ENCODE results near the gene SNX19.

Gene SNX19

GRCh38 chr11:130879836-130880235, 36.4 kb downstream of the SNX19 start:
- no peaks in the 10 kb centered on the region for H3K9me3 ChIP-seq (ENCODE audit: insufficient read depth, low read length)
- TF ChIP-seq YY1 (IDR thresholded peaks at IDR 0.05; ENCODE audit: insufficient read depth, insufficient read length) (no peak), SUZ12 (IDR thresholded peaks at IDR 0.05; ENCODE audit: extremely low read depth, insufficient read depth, insufficient read length) (no peak), ZNF274 (IDR thresholded peaks at IDR 0.05; ENCODE audit: low read depth, low read length) (no peak)
- H3K27me3 ChIP-seq (ENCODE audit: insufficient read depth, insufficient read length) = no peaks in the 10 kb centered on the region
- H3K9ac ChIP-seq (ENCODE audit: insufficient read length, low read depth) = no peak overlapping the region
- no peak overlapping the region for H3K4me3 ChIP-seq (ENCODE audit: insufficient read length, low read depth)
- no peaks in the 10 kb centered on the region for H3K4me1 ChIP-seq (ENCODE audit: insufficient read depth, insufficient read length)
- DNase-seq (ENCODE audit: low read depth, low spot score) = no peak
- H3K36me3 ChIP-seq (ENCODE audit: insufficient read depth, insufficient read length, low read length) = peaks cover 81% of the 10 kb centered on the region

GRCh38 chr11:130876931-130877915, 39.1 kb downstream of the SNX19 start:
- H3K9ac ChIP-seq (ENCODE audit: insufficient read length, low read depth) = no peak overlapping the region
- H3K27me3 ChIP-seq (ENCODE audit: insufficient read depth, insufficient read length) = no peaks in the 10 kb centered on the region
- no peak overlapping the region for H3K4me3 ChIP-seq (ENCODE audit: insufficient read length, low read depth)

GRCh38 chr11:130876100-130876499, 40.2 kb downstream of the SNX19 start:
- Histone ChIP-seq H3K4me1 (ENCODE audit: insufficient read depth, insufficient read length) (no peaks in the 10 kb centered on the region), H3K9ac (ENCODE audit: insufficient read length, low read depth) (no peak overlapping the region), H3K36me3 (ENCODE audit: insufficient read depth, insufficient read length, low read length) (peaks cover 73% of the 10 kb centered on the region), H3K27me3 (ENCODE audit: insufficient read depth, insufficient read length) (no peaks in the 10 kb centered on the region), H3K4me3 (ENCODE audit: insufficient read length, low read depth) (no peak overlapping the region), H3K9me3 (ENCODE audit: insufficient read depth, low read length) (no peaks in the 10 kb centered on the region)
- no peak for DNase-seq (ENCODE audit: low read depth, low spot score)
- no peak for TF ChIP-seq SUZ12 (IDR thresholded peaks at IDR 0.05; ENCODE audit: extremely low read depth, insufficient read depth, insufficient read length)
- no peak for TF ChIP-seq ZNF274 (IDR thresholded peaks at IDR 0.05; ENCODE audit: low read depth, low read length)
- no peak for TF ChIP-seq YY1 (IDR thresholded peaks at IDR 0.05; ENCODE audit: insufficient read depth, insufficient read length)

More at GRCh38 chr11:130876931-130877915, 39.1 kb downstream of the SNX19 start:
- TF ChIP-seq YY1 (IDR thresholded peaks at IDR 0.05; ENCODE audit: insufficient read depth, insufficient read length) (no peak), ZNF274 (IDR thresholded peaks at IDR 0.05; ENCODE audit: low read depth, low read length) (no peak), SUZ12 (IDR thresholded peaks at IDR 0.05; ENCODE audit: extremely low read depth, insufficient read depth, insufficient read length) (no peak)
- DNase-seq (ENCODE audit: low read depth, low spot score) = no peak
- Histone ChIP-seq H3K36me3 (ENCODE audit: insufficient read depth, insufficient read length, low read length) (peaks cover 78% of the 10 kb centered on the region), H3K4me1 (ENCODE audit: insufficient read depth, insufficient read length) (no peaks in the 10 kb centered on the region), H3K9me3 (ENCODE audit: insufficient read depth, low read length) (no peaks in the 10 kb centered on the region)

- H3K36me3 ChIP-seq (ENCODE audit: insufficient read depth, insufficient read length, low read length) = peaks cover 69% of the 10 kb centered on the region
- no peak overlapping the region for H3K9ac ChIP-seq (ENCODE audit: insufficient read length, low read depth)
- TF ChIP-seq SUZ12 (IDR thresholded peaks at IDR 0.05; ENCODE audit: extremely low read depth, insufficient read depth, insufficient read length) = no peak
- TF ChIP-seq YY1 (IDR thresholded peaks at IDR 0.05; ENCODE audit: insufficient read depth, insufficient read length) = no peak
- TF ChIP-seq ZNF274 (IDR thresholded peaks at IDR 0.05; ENCODE audit: low read depth, low read length) = no peak
These were observed 41.2 kb downstream of the SNX19 start for GRCh38 chr11:130874955-130875531.

DNA sequence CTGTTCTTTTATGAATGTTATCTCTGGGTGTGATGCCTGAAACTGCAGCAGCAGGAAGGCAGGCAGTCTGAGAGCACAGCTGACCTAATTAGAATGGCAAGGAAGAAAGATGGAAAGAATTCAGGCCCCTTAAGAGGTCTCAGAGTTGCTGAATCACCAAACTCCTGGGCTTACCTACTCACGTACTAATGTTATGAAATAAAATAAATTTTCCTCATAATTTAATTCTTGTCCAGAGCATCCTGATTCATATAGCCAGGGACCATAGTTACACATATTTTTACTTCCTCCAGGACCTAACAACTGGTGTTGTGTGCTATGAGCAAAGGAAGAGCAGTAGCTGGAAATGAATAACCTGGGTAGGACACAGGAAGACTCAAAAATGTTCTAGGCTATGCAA, 41.9 kb downstream of the SNX19 start:
- Histone ChIP-seq H3K9me3 (ENCODE audit: insufficient read depth, low read length) (no peaks in the 10 kb centered on the region), H3K4me3 (ENCODE audit: insufficient read length, low read depth) (no peak overlapping the region), H3K27me3 (ENCODE audit: insufficient read depth, insufficient read length) (no peaks in the 10 kb centered on the region), H3K9ac (ENCODE audit: insufficient read length, low read depth) (no peak overlapping the region), H3K36me3 (ENCODE audit: insufficient read depth, insufficient read length, low read length) (peaks cover 64% of the 10 kb centered on the region), H3K4me1 (ENCODE audit: insufficient read depth, insufficient read length) (no peaks in the 10 kb centered on the region)
- no peak for DNase-seq (ENCODE audit: low read depth, low spot score)
- no peak for TF ChIP-seq YY1 (IDR thresholded peaks at IDR 0.05; ENCODE audit: insufficient read depth, insufficient read length)
- no peak for TF ChIP-seq SUZ12 (IDR thresholded peaks at IDR 0.05; ENCODE audit: extremely low read depth, insufficient read depth, insufficient read length)
- no peak for TF ChIP-seq ZNF274 (IDR thresholded peaks at IDR 0.05; ENCODE audit: low read depth, low read length)

More at GRCh38 chr11:130874955-130875531, 41.2 kb downstream of the SNX19 start:
- H3K9me3 ChIP-seq (ENCODE audit: insufficient read depth, low read length) = no peaks in the 10 kb centered on the region
- H3K27me3 ChIP-seq (ENCODE audit: insufficient read depth, insufficient read length) = no peaks in the 10 kb centered on the region
- no peak overlapping the region for H3K4me3 ChIP-seq (ENCODE audit: insufficient read length, low read depth)
- DNase-seq (ENCODE audit: low read depth, low spot score) = no peak
- no peaks in the 10 kb centered on the region for H3K4me1 ChIP-seq (ENCODE audit: insufficient read depth, insufficient read length)

GRCh38 chr11:130873761-130874160, 42.5 kb downstream of the SNX19 start:
- Histone ChIP-seq H3K4me1 (ENCODE audit: insufficient read depth, insufficient read length) (no peaks in the 10 kb centered on the region), H3K4me3 (ENCODE audit: insufficient read length, low read depth) (no peak overlapping the region), H3K9ac (ENCODE audit: insufficient read length, low read depth) (no peak overlapping the region), H3K27me3 (ENCODE audit: insufficient read depth, insufficient read length) (no peaks in the 10 kb centered on the region), H3K36me3 (ENCODE audit: insufficient read depth, insufficient read length, low read length) (peaks cover 57% of the 10 kb centered on the region), H3K9me3 (ENCODE audit: insufficient read depth, low read length) (no peaks in the 10 kb centered on the region)
- TF ChIP-seq YY1 (IDR thresholded peaks at IDR 0.05; ENCODE audit: insufficient read depth, insufficient read length) = no peak
- no peak for TF ChIP-seq SUZ12 (IDR thresholded peaks at IDR 0.05; ENCODE audit: extremely low read depth, insufficient read depth, insufficient read length)
- no peak for TF ChIP-seq ZNF274 (IDR thresholded peaks at IDR 0.05; ENCODE audit: low read depth, low read length)
- no peak for DNase-seq (ENCODE audit: low read depth, low spot score)

GRCh38 chr11:130872981-130873380, 43.3 kb downstream of the SNX19 start:
- no peak overlapping the region for H3K4me3 ChIP-seq (ENCODE audit: insufficient read length, low read depth)
- no peaks in the 10 kb centered on the region for H3K4me1 ChIP-seq (ENCODE audit: insufficient read depth, insufficient read length)
- H3K27me3 ChIP-seq (ENCODE audit: insufficient read depth, insufficient read length) = no peaks in the 10 kb centered on the region
- H3K9ac ChIP-seq (ENCODE audit: insufficient read length, low read depth) = no peak overlapping the region
- no peaks in the 10 kb centered on the region for H3K9me3 ChIP-seq (ENCODE audit: insufficient read depth, low read length)
- peaks cover 49% of the 10 kb centered on the region for H3K36me3 ChIP-seq (ENCODE audit: insufficient read depth, insufficient read length, low read length)
- no peak for DNase-seq (ENCODE audit: low read depth, low spot score)
- TF ChIP-seq SUZ12 (IDR thresholded peaks at IDR 0.05; ENCODE audit: extremely low read depth, insufficient read depth, insufficient read length) (no peak), ZNF274 (IDR thresholded peaks at IDR 0.05; ENCODE audit: low read depth, low read length) (no peak), YY1 (IDR thresholded peaks at IDR 0.05; ENCODE audit: insufficient read depth, insufficient read length) (no peak)

Data from NT2/D1 (cell line).